Endothelial cell of umbilical vein (primary cell): Measurements from ENCODE around the gene SLC28A2.

Experiments
- CTCF ChIP-seq, 2 donors: IDR thresholded peaks; 1 replicate in 1 of 2; 2 replicates in 1 of 2; pipeline ENCODE4 v1.5.1; 2011; ENCODE audit warnings: low read length in 2 of 2, mild to moderate bottlenecking in 2 of 2, moderate library complexity in 2 of 2, control low read depth in 1 of 2, inconsistent platforms in 1 of 2, low read depth in 1 of 2; ENCODE audit not compliant: insufficient read depth in 1 of 2; ENCODE audit errors: extremely low read depth in 1 of 2
- EZH2 ChIP-seq: IDR thresholded peaks from 2 replicates; pipeline ENCODE4 v1.6.1; 2012; ENCODE audit warnings: borderline replicate concordance, low read depth, mild to moderate bottlenecking, moderate library complexity, low read length, inconsistent platforms; ENCODE audit not compliant: severe bottlenecking
- POLR2A ChIP-seq: IDR thresholded peaks from 2 replicates; pipeline ENCODE4 v1.6.1; 2012; ENCODE audit warnings: low read depth, mild to moderate bottlenecking, control low read depth, low read length

DNA sequence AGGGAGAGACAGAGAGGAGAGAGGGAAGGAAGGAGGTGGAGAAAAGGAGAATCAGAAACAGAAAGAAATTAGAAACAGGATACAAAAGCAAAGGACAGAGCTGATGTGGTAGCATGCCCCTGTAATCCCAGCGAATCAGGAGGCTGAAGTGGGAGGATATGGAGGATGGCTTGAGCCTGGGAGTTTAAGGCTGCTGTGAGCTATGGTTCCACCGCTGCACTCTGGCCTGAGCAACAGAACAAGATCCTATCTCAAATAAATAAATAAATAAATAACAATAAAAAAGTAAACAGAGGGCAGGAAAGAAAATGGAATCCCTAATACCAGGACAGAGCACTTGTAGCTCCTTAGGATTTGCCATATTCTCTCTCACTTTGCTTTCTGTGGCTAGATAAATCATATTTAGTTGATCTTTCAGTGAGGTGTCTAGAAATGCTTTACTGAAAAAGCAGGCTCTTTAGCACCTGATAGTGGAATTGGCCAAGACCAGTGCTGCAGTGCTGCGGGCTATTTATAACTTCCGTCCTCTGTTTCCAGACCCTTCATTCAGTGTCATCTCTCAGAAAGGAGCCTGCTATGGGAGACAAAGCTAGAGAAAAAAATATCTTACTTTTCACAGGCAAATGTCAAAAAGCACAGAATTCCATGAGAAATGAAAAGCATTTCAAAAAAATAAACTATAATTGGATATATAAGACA is 20.0 kb upstream of the SLC28A2 start:
- TF ChIP-seq CTCF (IDR thresholded peaks at IDR 0.05; ENCODE audit: extremely low read depth in 1 of 2, insufficient read depth in 1 of 2, low read depth in 1 of 2, low read length in 2 of 2), result no peak
- no peak for TF ChIP-seq POLR2A
- no peak for TF ChIP-seq EZH2
